HCT116 (cell line): ENCODE results near the gene APOE.

Experiments used
- CEBPB ChIP-seq: IDR thresholded peaks from 2 replicates; pipeline ENCODE4 v1.6.1; 2012; ENCODE audit warnings: low read depth
- EZH2 ChIP-seq: fragments of 200-600 bp; sonication (generic); IDR thresholded peaks from 2 replicates; pipeline ENCODE4 v1.6.1; 2017; ENCODE audit warnings: antibody characterized with exemption, mixed run types
- POLR2A ChIP-seq: IDR thresholded peaks from 2 replicates; pipeline ENCODE4 v1.7.0; 2011; ENCODE audit warnings: borderline replicate concordance; ENCODE audit not compliant: insufficient read depth, insufficient read length; ENCODE audit errors: extremely low read depth
- SIN3A ChIP-seq: IDR thresholded peaks from 2 replicates; pipeline ENCODE4 v1.6.1; 2012; ENCODE audit warnings: low read depth
- SP1 ChIP-seq: IDR thresholded peaks from 2 replicates; pipeline ENCODE4 v1.6.1; 2012; ENCODE audit warnings: low read depth
- TF ChIP-seq, protein P1 (sequence below), 3 experiments: fragments of 200-600 bp in 1 of 3; sonication (generic) in 1 of 3; IDR thresholded peaks in 2 of 3; conservative IDR thresholded peaks in 1 of 3; 2 replicates each; pipeline ENCODE4 v1.5.1; 2012 to 2017; ENCODE audit warnings: low read depth in 2 of 3, low read length in 2 of 3, antibody characterized with exemption in 1 of 3, borderline replicate concordance in 1 of 3, control low read depth in 1 of 3, mild to moderate bottlenecking in 1 of 3, mixed read lengths in 1 of 3, mixed run types in 1 of 3, moderate library complexity in 1 of 3; ENCODE audit not compliant: insufficient read depth in 1 of 3
- TF ChIP-seq, protein P2 (sequence below): IDR thresholded peaks from 2 replicates; pipeline ENCODE4 v1.6.1; 2012; ENCODE audit warnings: low read depth

DNA sequence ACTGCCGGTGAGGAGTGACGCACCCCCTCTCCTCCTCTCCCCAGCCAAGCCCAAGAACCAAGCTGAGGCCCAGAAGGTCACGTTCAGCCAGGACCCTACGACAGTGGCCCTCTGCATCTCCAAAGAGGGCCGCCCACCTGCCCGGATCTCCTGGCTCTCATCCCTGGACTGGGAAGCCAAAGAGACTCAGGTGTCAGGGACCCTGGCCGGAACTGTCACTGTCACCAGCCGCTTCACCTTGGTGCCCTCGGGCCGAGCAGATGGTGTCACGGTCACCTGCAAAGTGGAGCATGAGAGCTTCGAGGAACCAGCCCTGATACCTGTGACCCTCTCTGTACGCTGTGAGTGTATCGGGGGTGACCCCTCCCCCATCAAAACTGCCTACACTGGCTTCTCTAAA, 33.8 kb upstream of the APOE start:
- TF ChIP-seq, protein P1, sequence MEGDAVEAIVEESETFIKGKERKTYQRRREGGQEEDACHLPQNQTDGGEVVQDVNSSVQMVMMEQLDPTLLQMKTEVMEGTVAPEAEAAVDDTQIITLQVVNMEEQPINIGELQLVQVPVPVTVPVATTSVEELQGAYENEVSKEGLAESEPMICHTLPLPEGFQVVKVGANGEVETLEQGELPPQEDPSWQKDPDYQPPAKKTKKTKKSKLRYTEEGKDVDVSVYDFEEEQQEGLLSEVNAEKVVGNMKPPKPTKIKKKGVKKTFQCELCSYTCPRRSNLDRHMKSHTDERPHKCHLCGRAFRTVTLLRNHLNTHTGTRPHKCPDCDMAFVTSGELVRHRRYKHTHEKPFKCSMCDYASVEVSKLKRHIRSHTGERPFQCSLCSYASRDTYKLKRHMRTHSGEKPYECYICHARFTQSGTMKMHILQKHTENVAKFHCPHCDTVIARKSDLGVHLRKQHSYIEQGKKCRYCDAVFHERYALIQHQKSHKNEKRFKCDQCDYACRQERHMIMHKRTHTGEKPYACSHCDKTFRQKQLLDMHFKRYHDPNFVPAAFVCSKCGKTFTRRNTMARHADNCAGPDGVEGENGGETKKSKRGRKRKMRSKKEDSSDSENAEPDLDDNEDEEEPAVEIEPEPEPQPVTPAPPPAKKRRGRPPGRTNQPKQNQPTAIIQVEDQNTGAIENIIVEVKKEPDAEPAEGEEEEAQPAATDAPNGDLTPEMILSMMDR (IDR thresholded peaks at IDR 0.05 in 2 of 3, conservative IDR thresholded peaks at IDR 0.05 in 1 of 3; ENCODE audit: borderline replicate concordance in 1 of 3, insufficient read depth in 1 of 3, low read depth in 2 of 3, low read length in 2 of 3), result no peak
- TF ChIP-seq POLR2A, result no peak
- TF ChIP-seq, protein P2, sequence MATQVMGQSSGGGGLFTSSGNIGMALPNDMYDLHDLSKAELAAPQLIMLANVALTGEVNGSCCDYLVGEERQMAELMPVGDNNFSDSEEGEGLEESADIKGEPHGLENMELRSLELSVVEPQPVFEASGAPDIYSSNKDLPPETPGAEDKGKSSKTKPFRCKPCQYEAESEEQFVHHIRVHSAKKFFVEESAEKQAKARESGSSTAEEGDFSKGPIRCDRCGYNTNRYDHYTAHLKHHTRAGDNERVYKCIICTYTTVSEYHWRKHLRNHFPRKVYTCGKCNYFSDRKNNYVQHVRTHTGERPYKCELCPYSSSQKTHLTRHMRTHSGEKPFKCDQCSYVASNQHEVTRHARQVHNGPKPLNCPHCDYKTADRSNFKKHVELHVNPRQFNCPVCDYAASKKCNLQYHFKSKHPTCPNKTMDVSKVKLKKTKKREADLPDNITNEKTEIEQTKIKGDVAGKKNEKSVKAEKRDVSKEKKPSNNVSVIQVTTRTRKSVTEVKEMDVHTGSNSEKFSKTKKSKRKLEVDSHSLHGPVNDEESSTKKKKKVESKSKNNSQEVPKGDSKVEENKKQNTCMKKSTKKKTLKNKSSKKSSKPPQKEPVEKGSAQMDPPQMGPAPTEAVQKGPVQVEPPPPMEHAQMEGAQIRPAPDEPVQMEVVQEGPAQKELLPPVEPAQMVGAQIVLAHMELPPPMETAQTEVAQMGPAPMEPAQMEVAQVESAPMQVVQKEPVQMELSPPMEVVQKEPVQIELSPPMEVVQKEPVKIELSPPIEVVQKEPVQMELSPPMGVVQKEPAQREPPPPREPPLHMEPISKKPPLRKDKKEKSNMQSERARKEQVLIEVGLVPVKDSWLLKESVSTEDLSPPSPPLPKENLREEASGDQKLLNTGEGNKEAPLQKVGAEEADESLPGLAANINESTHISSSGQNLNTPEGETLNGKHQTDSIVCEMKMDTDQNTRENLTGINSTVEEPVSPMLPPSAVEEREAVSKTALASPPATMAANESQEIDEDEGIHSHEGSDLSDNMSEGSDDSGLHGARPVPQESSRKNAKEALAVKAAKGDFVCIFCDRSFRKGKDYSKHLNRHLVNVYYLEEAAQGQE, result no peak
- TF ChIP-seq CEBPB, result no peak
- TF ChIP-seq SIN3A, result no peak
- TF ChIP-seq EZH2, result no peak
- no peak for TF ChIP-seq SP1
